H9 (cell line): ENCODE measurements around the gene EDIL3. TPM values are rescaled to one million over a fixed set of nuclear protein-coding genes. Genes with fewer than 3 reads are reported as not detected.
"Not testable (repeated sequence)": the region's sequence is repeated elsewhere in the genome, so short reads cannot be mapped to it uniquely, and the experiment has no call there.

Experiments
- DNase-seq: peaks from one replicate; pipeline ENCODE4 v3.0.0-alpha.2; 2017
- H2AFZ ChIP-seq: one replicate; pipeline ENCODE4 v1.6.1; 2013; ENCODE audit warnings: mild to moderate bottlenecking, low read length, control low read depth, moderate library complexity
- H2AK5ac ChIP-seq: 2 replicates; pipeline ENCODE4 v1.6.1; 2013; ENCODE audit warnings: low read length, control low read depth, mixed read lengths; ENCODE audit not compliant: insufficient read length
- H2BK120ac ChIP-seq: one replicate; pipeline ENCODE4 v1.6.1; 2013; ENCODE audit warnings: low read depth, mild to moderate bottlenecking, low read length, control low read depth, inconsistent platforms; ENCODE audit not compliant: poor library complexity, severe bottlenecking
- H2BK12ac ChIP-seq: 2 replicates; pipeline ENCODE4 v1.6.1; 2013; ENCODE audit warnings: low read length, control low read depth, mixed read lengths, low read depth; ENCODE audit not compliant: insufficient read length
- H2BK15ac ChIP-seq: 2 replicates; pipeline ENCODE4 v1.6.1; 2013; ENCODE audit warnings: low read depth, low read length, control low read depth
- H2BK20ac ChIP-seq: one replicate; pipeline ENCODE4 v1.6.1; 2013; ENCODE audit warnings: low read depth, mild to moderate bottlenecking, low read length, control low read depth, inconsistent platforms; ENCODE audit not compliant: poor library complexity, severe bottlenecking
- H2BK5ac ChIP-seq: 2 replicates; pipeline ENCODE4 v1.6.1; 2013; ENCODE audit warnings: low read length, control low read depth, mixed read lengths; ENCODE audit not compliant: insufficient read length
- H3K14ac ChIP-seq: 2 replicates; pipeline ENCODE4 v1.6.1; 2013; ENCODE audit warnings: low read length, control low read depth; ENCODE audit not compliant: insufficient read depth
- H3K18ac ChIP-seq: 2 replicates; pipeline ENCODE4 v1.6.1; 2013; ENCODE audit warnings: low read depth, mild to moderate bottlenecking, mixed read lengths, low read length, control low read depth; ENCODE audit not compliant: insufficient read length
- H3K23ac ChIP-seq: 2 replicates; pipeline ENCODE4 v1.6.1; 2013; ENCODE audit warnings: low read length, control low read depth, mixed read lengths, low read depth; ENCODE audit not compliant: insufficient read length
- H3K23me2 ChIP-seq: 2 replicates; pipeline ENCODE4 v1.6.1; 2013; ENCODE audit warnings: low read depth, mild to moderate bottlenecking, mixed read lengths, low read length, control low read depth; ENCODE audit not compliant: insufficient read length, poor library complexity, severe bottlenecking
- H3K27ac ChIP-seq: 2 replicates; pipeline ENCODE4 v1.5.1; 2013; ENCODE audit warnings: low read length, control low read depth, mixed read lengths, low read depth; ENCODE audit not compliant: insufficient read length
- H3K27me3 ChIP-seq: 2 replicates; pipeline ENCODE4 v1.6.1; 2013; ENCODE audit warnings: low read length, control low read depth, inconsistent platforms; ENCODE audit not compliant: insufficient read depth
- H3K4ac ChIP-seq: 2 replicates; pipeline ENCODE4 v1.6.1; 2013; ENCODE audit warnings: low read depth, mild to moderate bottlenecking, control low read depth, inconsistent platforms, low read length, moderate library complexity
- H3K4me1 ChIP-seq: 2 replicates; pipeline ENCODE4 v1.6.1; 2013; ENCODE audit warnings: low read length, control low read depth, inconsistent platforms; ENCODE audit not compliant: insufficient read depth
- H3K4me2 ChIP-seq: 2 replicates; pipeline ENCODE4 v1.6.1; 2013; ENCODE audit warnings: low read length, control low read depth, mixed read lengths; ENCODE audit not compliant: insufficient read length, insufficient read depth
- H3K56ac ChIP-seq: 2 replicates; pipeline ENCODE4 v1.6.1; 2013; ENCODE audit warnings: low read depth, mild to moderate bottlenecking, mixed read lengths, low read length, control low read depth; ENCODE audit not compliant: insufficient read length
- H3K79me1 ChIP-seq: 2 replicates; pipeline ENCODE4 v1.6.1; 2013; ENCODE audit warnings: low read depth, mild to moderate bottlenecking, moderate library complexity, low read length, control low read depth, inconsistent platforms; ENCODE audit not compliant: insufficient read depth, poor library complexity, severe bottlenecking
- H3K79me2 ChIP-seq: 2 replicates; pipeline ENCODE4 v1.6.1; 2013; ENCODE audit warnings: low read length, control low read depth, inconsistent platforms; ENCODE audit not compliant: insufficient read depth
- H3K9ac ChIP-seq: 2 replicates; pipeline ENCODE4 v1.6.1; 2013; ENCODE audit warnings: low read length, control low read depth, mixed read lengths; ENCODE audit not compliant: insufficient read length; ENCODE audit errors: extremely low read depth
- H3K9me3 ChIP-seq: one replicate; pipeline ENCODE4 v1.6.1; 2013; ENCODE audit warnings: low read depth, low read length, inconsistent platforms; ENCODE audit not compliant: control insufficient read depth
- H3T11ph ChIP-seq: one replicate; pipeline ENCODE4 v1.6.1; 2013; ENCODE audit warnings: mild to moderate bottlenecking, low read length, control low read depth, inconsistent platforms
- H4K20me1 ChIP-seq: one replicate; pipeline ENCODE4 v1.6.1; 2013; ENCODE audit not compliant: control insufficient read depth, insufficient read length, insufficient read depth
- H4K5ac ChIP-seq: 2 replicates; pipeline ENCODE4 v1.6.1; 2013; ENCODE audit warnings: low read depth, mild to moderate bottlenecking, mixed read lengths, low read length, control low read depth; ENCODE audit not compliant: insufficient read length
- H4K8ac ChIP-seq: replicated peaks from 2 replicates; pipeline ENCODE4 v1.6.1; 2013; ENCODE audit warnings: low read length, control low read depth, mixed read lengths, low read depth; ENCODE audit not compliant: insufficient read length
- H4K91ac ChIP-seq: 2 replicates; pipeline ENCODE4 v1.6.1; 2013; ENCODE audit warnings: low read depth, mild to moderate bottlenecking, moderate library complexity, mixed read lengths, low read length, control low read depth; ENCODE audit not compliant: insufficient read length
- H3K27ac Mint-ChIP-seq, 3 experiments: 2 replicates in 2 of 3; 3 replicates in 1 of 3; pipeline ENCODE4 v1.8.0; 2020 to 2021; ENCODE audit warnings: mixed read lengths in 3 of 3, mild to moderate bottlenecking in 1 of 3, moderate library complexity in 1 of 3
- H3K27me3 Mint-ChIP-seq: 2 replicates; pipeline ENCODE4 v1.8.0; 2021; ENCODE audit warnings: low read depth, mild to moderate bottlenecking, moderate library complexity, mixed read lengths
- H3K36me3 Mint-ChIP-seq, 3 experiments: 2 replicates in 2 of 3; 3 replicates in 1 of 3; pipeline ENCODE4 v1.8.0; 2020 to 2021; ENCODE audit warnings: low read depth in 3 of 3, mixed read lengths in 3 of 3; ENCODE audit not compliant: insufficient read depth in 1 of 3
- H3K4me1 Mint-ChIP-seq, 2 experiments: 2 replicates each; pipeline ENCODE4 v1.8.0; 2020; ENCODE audit warnings: mixed read lengths in 2 of 2
- H3K4me3 Mint-ChIP-seq, 2 experiments: 2 replicates in 1 of 2; 3 replicates in 1 of 2; pipeline ENCODE4 v1.8.0; 2020 to 2021; ENCODE audit warnings: mild to moderate bottlenecking in 2 of 2, mixed read lengths in 2 of 2, moderate library complexity in 1 of 2
- H3K9me3 Mint-ChIP-seq, 2 experiments: 2 replicates in 1 of 2; 3 replicates in 1 of 2; pipeline ENCODE4 v1.8.0; 2020; ENCODE audit warnings: mild to moderate bottlenecking in 2 of 2, mixed read lengths in 2 of 2, moderate library complexity in 1 of 2
- WGBS: extraction: QIAGEN DNeasy Blood & Tissue Kit; methylation state at CpG from one replicate; pipeline ENCODE4 v1.1.7; 2013; ENCODE audit warnings: missing lambda C conversion rate, low lambda C conversion rate, mixed read lengths; ENCODE audit not compliant: insufficient read length; ENCODE audit errors: extremely low coverage; 5-methylcytosine and 5-hydroxymethylcytosine counted together
- total RNA-seq: library from RNA; stranded (reverse); gene quantifications from 2 replicates; pipeline ENCODE4 v1.2.1, GENCODE V29; 2021

EDIL3 gene
- total RNA-seq, 1 experiment from 2014 or later = 61.9 TPM

DNA sequence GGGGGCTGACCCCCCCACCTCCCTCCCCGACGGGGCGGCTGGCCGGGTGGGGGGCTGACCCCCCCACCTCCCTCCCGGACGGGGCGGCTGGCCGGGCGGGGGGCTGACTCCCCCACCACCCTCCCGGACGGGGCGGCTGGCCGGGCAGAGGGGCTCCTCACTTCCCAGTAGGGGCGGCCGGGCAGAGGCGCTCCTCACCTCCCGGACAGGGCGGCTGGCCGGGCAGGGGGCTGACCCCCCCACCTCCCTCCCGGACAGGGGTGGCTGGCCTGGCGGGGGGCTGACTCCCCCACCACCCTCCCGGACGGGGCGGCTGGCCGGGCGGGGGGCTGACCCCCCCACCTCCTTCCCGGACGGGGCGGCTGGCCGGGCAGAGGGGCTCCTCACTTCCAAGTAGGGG lies 72.4 kb downstream of the EDIL3 start:
- H3K4me1 ChIP-seq, H3K23me2 ChIP-seq, H4K20me1 ChIP-seq, H4K8ac ChIP-seq, H3K4me3 Mint-ChIP-seq, H3K79me1 ChIP-seq, H3K27me3 ChIP-seq, H2BK20ac ChIP-seq, H3K9me3 Mint-ChIP-seq, H3T11ph ChIP-seq, H3K23ac ChIP-seq, H3K36me3 Mint-ChIP-seq, H3K56ac ChIP-seq, DNase-seq, H3K9ac ChIP-seq, H3K18ac ChIP-seq, H2BK15ac ChIP-seq, H2BK12ac ChIP-seq, H2BK120ac ChIP-seq, H4K91ac ChIP-seq, H4K5ac ChIP-seq, H3K4ac ChIP-seq, H3K27me3 Mint-ChIP-seq, H2AK5ac ChIP-seq, H3K9me3 ChIP-seq, H3K27ac Mint-ChIP-seq, H2AFZ ChIP-seq, H3K4me2 ChIP-seq, H2BK5ac ChIP-seq, H3K79me2 ChIP-seq, H3K27ac ChIP-seq, H3K14ac ChIP-seq: not testable (repeated sequence)
- WGBS = no CpG with 5 or more reads among the region's 30 CpGs
- H3K4me1 Mint-ChIP-seq = peaks cover 8 to 12% of the 10 kb centered on the region in 2 experiments

DNA sequence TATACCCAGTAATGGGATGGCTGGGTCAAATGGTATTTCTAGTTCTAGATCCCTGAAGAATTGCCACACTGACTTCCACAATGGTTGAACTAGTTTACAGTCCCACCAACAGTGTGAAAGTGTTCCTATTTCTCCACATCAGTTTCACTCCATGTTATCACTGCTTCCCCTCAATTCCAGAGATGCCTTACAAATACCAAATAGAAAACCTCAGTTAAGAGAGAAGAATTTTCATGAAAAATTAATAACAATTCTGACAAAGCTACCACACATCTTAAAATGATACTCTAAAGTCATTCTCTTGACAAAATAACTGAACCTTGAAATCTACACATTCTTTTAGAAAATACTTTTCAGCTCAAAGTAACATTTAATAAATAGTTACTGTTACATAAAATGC lies 74.8 kb downstream of the EDIL3 start:
- H3K14ac ChIP-seq, H2AK5ac ChIP-seq, H2AFZ ChIP-seq, H3K27ac Mint-ChIP-seq, H2BK12ac ChIP-seq, H4K8ac ChIP-seq, H3K56ac ChIP-seq, H3T11ph ChIP-seq, H3K9me3 ChIP-seq, H4K20me1 ChIP-seq, H3K27me3 ChIP-seq, H3K4me2 ChIP-seq, H2BK20ac ChIP-seq, DNase-seq, H2BK5ac ChIP-seq, H3K27me3 Mint-ChIP-seq, H3K27ac ChIP-seq, H3K4me3 Mint-ChIP-seq, H3K18ac ChIP-seq, H3K79me2 ChIP-seq, H3K23me2 ChIP-seq, H4K91ac ChIP-seq, H4K5ac ChIP-seq, H2BK120ac ChIP-seq, H3K4ac ChIP-seq, H3K4me1 Mint-ChIP-seq, H3K36me3 Mint-ChIP-seq, H3K23ac ChIP-seq, H3K9ac ChIP-seq, H2BK15ac ChIP-seq, H3K9me3 Mint-ChIP-seq, H3K4me1 ChIP-seq, H3K79me1 ChIP-seq: not testable (repeated sequence)
